Measurements from ENCODE around the gene FGGY.

FGGY gene

DNA sequence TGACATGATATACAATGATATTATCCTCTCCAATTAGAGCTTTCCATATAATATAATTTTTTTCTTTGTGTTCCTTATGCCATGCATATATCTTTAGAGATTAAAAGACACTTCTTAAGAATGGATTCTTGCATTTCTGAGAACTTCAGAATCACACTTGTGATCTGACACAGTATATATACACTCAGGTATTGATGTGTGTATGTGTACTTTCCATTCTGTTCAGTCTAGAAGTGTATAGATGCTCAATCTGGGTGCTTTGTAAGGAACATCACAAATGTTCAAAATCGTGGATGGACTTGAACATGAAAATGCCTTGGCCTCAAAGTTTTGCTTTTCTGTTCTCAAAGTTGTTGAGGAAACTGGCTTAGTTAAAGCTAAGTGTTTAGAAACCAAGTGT is 102.7 kb downstream of the FGGY start:
- no peak overlapping the region for H3K4me3 ChIP-seq
- H3K27ac ChIP-seq, result no peak overlapping the region

- H3K27ac ChIP-seq, result no peak overlapping the region
- no peak overlapping the region for H3K4me3 ChIP-seq
These were observed 104.7 kb downstream of the FGGY start for GRCh38 chr1:59401581-59401980.

- Histone ChIP-seq H3K4me3 (no peak overlapping the region), H3K27ac (no peak overlapping the region)
These were observed 107.9 kb downstream of the FGGY start for GRCh38 chr1:59404796-59405195.

DNA sequence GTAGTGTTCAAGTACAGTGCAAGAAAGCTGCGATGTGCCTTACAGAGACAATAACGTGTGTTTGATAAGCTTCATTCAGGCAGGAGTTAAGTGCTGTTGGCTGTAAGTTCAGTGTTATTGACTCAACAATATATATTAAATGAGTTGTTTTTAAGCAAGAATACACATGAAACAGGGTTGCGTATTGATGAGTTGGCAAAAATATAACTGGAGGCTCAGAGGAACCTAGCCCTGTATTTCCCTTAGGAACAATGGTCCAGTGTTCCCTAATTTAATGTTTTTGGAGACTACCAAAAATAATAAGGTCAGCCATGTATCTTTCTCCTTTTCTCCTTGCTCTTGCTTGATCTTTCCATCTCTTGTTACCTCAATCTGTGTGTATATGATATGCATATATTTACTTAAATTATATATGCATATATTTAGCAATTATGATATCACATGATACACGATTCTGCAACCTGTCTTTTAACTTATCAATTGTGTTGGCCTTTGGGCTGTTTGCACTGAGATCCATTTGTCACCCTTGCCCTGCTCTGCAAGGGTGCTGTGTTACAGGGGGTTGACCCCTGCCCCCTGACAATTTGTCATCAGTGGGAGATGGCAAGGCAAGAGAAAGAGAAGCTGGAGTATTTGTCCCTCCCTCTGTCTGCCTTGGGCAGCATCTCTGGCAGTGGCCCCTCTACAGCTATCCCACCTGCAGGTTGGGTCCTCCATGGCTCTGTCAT is 109.7 kb downstream of the FGGY start:
- no peak overlapping the region for H3K27ac ChIP-seq
- no peak overlapping the region for H3K4me3 ChIP-seq

DNA sequence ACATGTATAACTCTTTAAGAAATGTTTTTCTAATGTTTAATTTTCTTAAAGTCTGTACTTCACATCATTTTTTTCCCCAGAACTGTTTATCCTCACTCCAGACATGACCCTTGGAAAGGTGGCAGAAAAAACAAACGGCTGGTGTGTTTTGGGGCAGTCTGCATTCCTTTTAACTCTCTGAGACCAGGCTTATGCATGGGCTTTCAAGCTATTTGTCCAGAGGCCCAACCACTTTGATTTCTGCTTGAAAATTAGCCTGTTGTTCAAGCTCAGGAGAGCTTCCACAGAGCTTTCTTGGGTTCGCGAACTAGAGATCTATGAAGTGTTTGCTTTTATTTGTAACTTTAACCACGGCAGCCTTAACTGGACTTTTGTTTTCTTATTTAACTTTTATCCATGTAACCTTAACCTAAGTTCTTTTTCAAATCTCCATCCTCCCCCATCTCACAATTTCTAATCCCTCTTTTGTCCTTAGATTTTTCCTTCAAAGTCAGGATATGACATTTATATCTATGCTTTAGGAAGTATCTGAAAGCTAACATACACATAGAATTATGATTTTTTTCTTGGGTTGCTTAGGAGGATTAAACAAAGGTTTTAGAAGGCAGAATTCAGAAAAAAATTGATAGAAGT is 111.8 kb downstream of the FGGY start:
- H3K27ac ChIP-seq, result no peak overlapping the region
- H3K4me3 ChIP-seq, result no peak overlapping the region

DNA sequence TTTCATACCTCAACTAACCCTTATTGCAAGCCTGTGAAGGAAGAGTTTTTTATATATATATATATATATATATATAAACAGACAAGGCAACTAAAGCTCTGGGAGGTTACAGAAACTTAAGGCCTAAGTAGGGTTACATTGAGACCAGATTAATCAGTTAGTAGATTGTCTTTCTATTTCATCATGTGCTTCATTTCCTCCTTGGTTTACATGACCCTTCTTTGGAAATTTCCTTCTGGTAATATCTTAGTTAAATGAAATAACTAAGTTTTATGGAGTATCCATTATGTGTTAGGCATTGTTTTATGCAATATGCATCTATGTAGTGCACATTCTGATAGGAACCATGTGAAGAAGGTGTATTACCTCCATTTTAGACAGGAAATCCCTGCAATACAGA is 112.7 kb downstream of the FGGY start:
- Histone ChIP-seq H3K27ac (no peak overlapping the region), H3K4me3 (no peak overlapping the region)

DNA sequence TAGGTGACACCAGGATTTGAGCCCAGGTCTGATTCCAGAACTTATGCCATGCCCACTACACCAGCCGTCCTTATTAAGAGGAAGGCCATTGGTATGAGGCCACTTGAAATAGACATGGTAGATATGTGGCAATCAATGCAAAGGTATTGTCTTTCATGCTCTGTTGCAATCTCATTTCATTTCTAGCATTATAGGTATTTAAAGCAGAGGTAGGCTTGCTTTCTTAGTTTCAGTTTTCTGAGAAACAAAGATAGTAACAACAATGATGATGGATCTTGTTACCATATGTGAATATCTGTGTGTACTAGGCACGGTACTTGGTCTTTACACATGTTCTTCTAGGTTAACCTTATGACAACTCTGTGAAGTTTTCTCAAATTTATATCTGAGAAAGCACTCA is 113.1 kb downstream of the FGGY start:
- Histone ChIP-seq H3K27ac (no peak overlapping the region), H3K4me3 (no peak overlapping the region)

DNA sequence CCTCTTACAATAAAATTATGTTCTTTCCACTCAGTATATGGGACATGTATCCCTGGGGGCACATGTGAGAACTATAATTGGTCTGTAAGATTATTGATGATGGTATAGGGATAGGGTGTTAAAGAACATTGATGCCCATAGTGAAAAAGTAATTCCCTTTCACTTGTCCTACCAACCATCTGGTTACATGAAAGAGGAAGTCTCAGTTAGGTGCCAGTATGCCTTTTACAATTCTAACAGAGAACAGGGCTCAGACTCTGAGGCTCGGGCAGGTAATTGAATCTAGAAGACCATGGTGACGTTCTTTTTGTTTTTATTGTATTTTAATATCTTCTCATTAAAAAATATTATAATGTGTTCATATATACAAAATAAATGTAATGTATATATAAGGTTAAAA is 113.6 kb downstream of the FGGY start:
- Histone ChIP-seq H3K27ac (no peak overlapping the region), H3K4me3 (no peak overlapping the region)

DNA sequence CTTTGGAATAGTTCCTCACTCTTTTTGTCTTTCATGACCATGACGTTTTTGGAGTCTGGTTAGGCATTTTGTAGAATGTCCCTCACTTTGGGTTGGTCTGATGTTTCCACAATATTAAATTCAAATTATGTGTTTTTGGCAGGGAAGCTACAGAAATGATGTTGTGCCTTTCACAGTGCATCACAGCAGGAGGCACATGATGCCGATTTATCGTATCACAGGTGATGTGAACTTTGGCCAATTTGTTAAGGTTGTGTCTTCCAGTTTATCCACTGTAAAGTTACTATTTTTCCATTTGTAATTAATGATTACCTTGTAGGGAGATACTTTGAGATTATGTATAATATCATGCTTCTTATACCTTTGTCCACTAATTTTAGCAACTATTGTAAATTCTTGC is 114.3 kb downstream of the FGGY start:
- H3K4me3 ChIP-seq, result no peak overlapping the region
- no peak overlapping the region for H3K27ac ChIP-seq

- Histone ChIP-seq H3K27ac (no peak overlapping the region), H3K4me3 (no peak overlapping the region)
These were observed 115.9 kb downstream of the FGGY start for GRCh38 chr1:59412718-59413326.

DNA sequence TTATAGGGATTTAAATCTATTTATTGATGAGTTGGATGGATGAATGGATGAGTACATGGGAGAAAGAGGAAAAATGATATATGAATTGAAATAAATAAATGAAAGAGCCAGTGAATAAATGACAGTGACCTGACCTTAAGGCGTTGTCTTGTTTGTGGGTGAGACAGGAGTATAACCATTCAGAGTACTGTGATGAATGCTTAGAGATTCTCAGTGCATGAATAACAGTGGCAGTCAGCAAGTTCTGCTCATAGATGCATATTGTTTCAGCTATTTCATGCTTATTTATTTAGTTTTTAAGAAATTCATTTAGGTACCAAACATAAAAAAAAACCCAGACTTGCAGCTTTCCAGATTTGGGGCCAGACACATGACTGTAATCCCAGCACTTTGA is 116.4 kb downstream of the FGGY start:
- no peak overlapping the region for H3K27ac ChIP-seq

GRCh38 chr1:59414406-59415133 is 117.7 kb downstream of the FGGY start:
- H3K4me3 ChIP-seq, result no peak overlapping the region
- H3K27ac ChIP-seq, result peak overlapping the region in 1 of 21 experiments; percentile 44

More for the DNA sequence above, 116.4 kb downstream of the FGGY start:
- no peak overlapping the region for H3K4me3 ChIP-seq

DNA sequence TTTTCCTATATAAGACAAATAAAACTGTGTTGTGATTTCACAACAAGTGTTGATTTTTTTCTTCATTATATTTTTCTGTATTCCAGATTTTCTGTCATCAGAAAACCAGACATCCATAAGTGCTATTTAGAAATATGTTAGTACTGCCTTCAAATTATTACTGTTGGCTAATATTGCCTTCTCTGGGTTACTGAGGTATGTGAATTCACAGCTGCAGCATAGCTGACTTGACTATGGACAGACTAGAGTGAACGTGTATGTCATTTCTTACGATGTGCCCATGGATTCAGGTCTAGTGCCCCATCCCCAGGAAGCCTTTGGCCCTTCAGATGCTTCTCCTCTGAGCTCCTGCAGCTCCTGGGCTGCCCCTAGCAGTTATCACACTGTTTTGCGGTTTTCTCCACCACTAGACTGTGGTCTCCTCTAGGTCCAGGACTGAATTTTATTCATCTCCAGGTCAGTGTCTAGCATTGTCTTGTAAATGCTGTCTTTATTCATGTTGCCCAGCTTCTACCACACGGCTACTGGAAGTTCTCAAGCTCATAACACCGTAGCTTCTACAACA is 118.5 kb downstream of the FGGY start:
- peak overlapping the region in 1 of 21 experiments; percentile 44 for H3K27ac ChIP-seq
- H3K4me3 ChIP-seq, result no peak overlapping the region

DNA sequence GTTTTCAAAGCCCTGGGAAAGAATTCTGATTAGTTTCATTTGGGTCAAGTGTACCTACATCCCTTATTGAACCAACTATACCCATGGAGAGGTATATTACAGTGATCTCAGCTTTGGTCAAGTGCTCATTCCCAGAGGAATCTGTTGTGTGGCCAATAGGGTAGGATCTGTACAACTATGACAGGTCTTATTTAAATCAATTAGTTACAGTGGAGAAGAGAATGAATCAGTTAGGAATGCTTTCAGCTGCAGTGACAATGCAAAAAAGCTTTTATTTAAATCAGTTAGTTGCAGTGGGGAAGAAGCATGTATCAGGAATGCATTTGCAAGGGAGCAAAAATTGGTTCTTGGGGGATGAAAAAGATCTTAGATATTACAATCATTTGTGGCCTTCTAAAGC is 119.0 kb downstream of the FGGY start:
- Histone ChIP-seq H3K4me3 (no peak overlapping the region), H3K27ac (no peak overlapping the region)

GRCh38 chr1:59417406-59417805 is 120.5 kb downstream of the FGGY start:
- no peak overlapping the region for H3K27ac ChIP-seq
- no peak overlapping the region for H3K4me3 ChIP-seq

GRCh38 chr1:59418363-59419144 is 121.7 kb downstream of the FGGY start:
- Histone ChIP-seq H3K27ac (no peak overlapping the region), H3K4me3 (no peak overlapping the region)

DNA sequence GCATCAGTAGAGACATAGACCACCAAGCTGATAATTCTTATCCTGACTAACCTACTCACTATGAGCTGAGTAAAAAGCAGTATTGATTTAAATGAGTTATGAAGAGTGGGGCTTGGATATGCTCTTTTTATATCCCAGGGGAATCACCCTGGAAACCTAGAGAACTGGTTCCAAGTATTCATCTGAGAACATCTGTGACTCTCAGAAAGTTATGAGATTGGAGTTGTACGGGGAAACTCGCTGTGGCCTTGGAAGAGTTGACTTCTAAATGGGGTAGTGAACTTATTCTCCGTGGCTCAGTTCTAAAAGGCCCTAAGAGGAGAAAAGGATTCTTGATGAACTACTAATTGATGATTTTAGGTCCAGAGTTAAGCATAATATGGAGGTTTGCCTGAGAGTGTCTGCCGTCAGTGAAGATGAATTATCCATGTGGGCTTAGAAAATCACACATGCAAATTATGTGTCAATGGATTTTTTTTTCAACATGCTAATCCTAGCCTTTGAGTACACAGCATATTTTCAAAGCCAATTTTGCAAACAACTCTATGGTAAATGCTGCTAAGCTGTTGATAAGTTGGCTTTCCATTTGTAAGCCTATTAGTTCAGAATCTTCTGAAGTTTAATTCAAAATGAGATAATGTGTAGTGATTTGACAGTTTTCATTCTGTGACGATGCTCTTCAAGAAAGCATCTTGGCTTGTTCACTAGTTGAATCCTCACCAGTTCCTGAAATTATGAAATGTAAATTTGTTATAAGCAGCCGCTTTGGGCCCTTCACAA is 122.7 kb downstream of the FGGY start:
- no peak overlapping the region for H3K27ac ChIP-seq
- H3K4me3 ChIP-seq, result no peak overlapping the region

DNA sequence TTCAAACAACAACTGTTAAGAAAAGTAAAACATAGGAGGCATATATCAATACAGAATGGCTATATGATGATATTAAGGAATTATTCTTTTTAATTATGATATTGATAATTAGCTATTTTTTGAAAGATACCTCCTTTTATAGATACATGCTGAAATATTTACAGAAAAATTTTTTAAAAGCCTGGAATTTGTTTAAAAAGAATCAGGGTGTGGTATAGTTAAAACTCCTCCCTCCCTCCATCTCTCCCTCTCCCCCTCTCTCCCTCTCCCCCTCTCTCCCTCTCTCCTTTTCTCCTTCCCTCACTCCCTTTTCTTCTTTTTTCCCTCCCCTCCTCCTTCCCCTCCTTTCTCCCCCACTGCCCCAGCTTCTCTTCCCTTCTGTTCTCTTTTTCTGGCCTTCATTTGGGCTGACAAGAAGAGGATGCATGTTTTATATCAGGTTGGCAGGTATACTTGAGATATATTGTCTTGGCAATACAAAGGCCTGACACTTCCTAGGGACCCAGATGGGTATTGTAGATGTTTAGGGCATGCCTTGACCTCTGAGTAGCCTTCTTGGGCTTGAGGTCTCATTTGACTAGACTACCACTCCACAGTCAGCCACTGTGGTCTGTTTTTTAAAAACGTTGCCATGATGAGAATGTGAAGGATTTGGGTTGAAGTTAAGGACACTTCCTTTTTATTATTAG is 124.5 kb downstream of the FGGY start:
- Histone ChIP-seq H3K27ac (no peak overlapping the region), H3K4me3 (no peak overlapping the region)
